Measurements from ENCODE around the gene STON2.

- TF ChIP-seq CTCF (IDR thresholded peaks at IDR 0.05; ENCODE audit: poor library complexity) (no peak), EZH2 (IDR thresholded peaks at IDR 0.05; ENCODE audit: borderline replicate concordance) (no peak)
Observed at GRCh38 chr14:81388336-81388735, 11.8 kb downstream of the STON2 start.

Data from hepatocyte (in vitro differentiated cells).